Suppressor macrophage (primary cell): Measurements from ENCODE around the gene STAB2.

Source experiments
- DNase-seq, 4 experiments: peaks; one replicate each; pipeline ENCODE4 v3.0.0-alpha.2; 2020 to 2022

Gene STAB2

GRCh38 chr12:103654816-103655215 is 67.7 kb downstream of the STAB2 start:
- no peak for DNase-seq

- DNase-seq: no peak
Observed at GRCh38 chr12:103656291-103656690, 69.2 kb downstream of the STAB2 start.

DNA sequence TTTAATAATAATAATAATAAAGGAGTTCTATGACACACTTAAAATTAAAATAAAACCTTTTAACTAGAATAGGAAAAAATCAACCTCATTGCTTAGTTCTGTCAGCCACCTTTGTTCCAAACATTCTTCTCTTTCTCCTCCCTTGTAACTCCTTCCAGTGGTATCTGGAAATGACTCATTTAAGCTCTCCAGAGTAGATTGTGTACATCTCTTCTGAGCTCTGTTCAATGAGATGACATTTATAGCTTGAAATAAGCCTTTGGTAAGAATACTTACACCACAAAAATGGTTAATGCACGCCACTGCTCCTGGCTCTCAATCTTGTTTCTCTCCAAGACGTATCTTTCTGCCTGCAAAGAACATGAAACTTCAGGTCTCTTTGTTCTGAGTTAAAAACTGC is 70.3 kb downstream of the STAB2 start:
- no peak for DNase-seq

DNA sequence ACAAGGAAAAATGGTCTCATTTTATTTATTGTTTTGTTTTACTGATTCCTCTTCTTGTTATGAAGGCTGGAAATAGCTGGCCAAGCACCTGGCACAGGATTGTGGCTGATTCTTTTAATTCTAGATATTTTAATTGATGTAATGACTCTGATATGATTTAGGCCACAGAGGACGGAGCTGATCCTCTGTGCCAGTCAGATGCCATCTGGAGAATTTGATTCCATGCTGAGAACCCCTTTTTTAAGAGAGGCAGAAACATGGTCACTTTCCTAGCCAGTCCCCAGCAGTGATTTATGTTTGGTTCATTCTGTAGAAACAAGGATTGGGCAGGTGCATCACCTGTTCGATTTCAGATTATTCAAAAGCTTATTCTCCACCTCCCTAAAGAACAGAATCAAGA is 77.6 kb downstream of the STAB2 start:
- no peak for DNase-seq

DNA sequence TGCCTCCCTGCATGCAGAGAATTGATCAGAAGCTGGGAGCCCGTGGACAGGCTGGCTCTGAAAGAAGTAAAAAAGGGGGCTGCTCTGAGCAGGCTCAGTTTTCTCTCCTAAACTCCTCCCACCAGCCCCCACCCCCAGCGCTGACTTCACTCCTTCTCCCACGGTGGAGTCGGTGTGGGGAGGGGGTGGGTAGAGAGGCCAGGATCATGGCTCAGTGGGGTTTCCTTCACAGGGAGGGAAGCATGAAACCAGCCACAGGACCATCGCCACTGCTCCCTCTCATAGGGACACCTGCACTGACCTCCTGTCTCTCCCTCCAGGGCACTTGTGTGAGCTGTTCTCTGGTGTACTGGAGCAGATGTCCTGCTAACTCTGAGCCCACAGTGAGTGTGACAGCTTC is 78.9 kb downstream of the STAB2 start:
- no peak for DNase-seq

- DNase-seq: no peak
Observed at GRCh38 chr12:103667125-103667524, 80.1 kb downstream of the STAB2 start.

DNA sequence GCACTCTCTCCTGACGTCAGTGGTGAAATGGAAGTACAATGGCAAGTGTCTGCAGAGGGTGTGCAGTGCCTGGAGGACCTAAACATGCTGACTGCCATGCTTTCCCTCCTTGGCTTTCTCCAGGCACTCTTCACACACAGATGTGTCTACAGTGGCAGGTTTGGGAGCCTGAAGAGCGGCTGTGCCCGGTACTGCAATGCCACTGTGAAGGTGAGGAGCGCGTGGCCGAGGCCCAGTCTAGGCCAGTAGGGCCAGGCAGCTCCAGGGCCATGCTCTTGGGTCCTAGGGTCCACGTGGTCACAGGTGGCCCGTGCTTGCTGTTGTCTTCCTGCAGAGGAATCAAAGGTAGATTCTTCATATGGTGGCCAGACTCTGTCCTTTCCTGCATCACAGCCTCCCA is 81.4 kb downstream of the STAB2 start:
- no peak for DNase-seq

- no peak for DNase-seq
Observed at GRCh38 chr12:103671367-103671766, 84.3 kb downstream of the STAB2 start.

DNA sequence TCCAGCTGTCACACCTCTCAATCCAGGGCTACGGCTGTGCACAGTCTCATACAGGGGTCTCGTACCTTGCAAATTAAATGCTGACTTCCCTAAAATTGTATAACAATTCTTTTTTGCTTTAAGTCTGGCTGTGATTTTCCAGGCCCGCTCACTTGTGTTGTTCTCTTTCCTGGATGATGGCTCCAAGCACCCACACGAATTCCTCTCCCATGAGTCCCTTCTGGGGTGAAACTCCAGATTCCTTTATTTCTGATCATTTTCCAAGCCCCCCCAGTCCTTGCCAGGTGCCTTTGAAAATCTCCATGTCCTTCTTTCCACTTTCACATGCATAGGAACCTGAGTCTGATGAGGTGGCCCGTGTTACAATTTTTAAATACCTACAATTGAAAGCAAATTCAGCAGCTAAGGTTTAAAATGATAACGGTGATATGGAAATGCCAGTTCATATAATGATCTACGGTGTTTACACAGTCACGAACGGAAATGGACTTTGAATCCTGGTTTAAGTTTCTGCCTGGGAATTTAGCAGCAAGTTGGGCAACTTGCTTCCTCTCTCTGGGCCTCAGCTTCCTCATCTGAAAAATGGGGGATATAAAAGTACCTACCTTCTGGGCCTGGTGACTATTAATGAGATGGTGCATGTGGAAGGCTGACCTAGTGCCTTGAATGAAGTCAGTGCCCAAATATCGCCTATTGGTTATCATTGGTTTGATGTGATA is 85.5 kb downstream of the STAB2 start:
- DNase-seq: no peak

DNA sequence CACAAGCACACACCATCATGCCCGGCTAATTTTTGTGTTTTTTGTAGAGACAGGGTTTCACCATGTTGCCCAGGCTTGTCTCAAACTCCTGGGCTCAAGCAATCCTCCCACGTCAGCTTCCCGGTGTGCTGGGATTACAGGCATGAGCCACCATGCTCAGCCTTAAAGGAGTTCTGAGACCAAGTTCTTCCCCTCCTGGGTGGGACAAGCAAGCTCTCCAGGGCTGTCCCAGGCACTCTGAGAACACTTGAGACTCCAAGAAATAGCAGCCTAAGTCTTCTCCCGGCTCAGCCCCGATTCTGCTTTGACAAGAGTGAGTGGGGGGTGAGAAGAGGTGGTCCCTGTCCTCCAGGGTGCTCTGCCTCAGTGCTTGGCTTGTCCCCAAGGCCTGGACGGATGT is 86.4 kb downstream of the STAB2 start:
- no peak for DNase-seq

- DNase-seq: no peak
Observed at GRCh38 chr12:103673891-103674375, 86.9 kb downstream of the STAB2 start.

DNA sequence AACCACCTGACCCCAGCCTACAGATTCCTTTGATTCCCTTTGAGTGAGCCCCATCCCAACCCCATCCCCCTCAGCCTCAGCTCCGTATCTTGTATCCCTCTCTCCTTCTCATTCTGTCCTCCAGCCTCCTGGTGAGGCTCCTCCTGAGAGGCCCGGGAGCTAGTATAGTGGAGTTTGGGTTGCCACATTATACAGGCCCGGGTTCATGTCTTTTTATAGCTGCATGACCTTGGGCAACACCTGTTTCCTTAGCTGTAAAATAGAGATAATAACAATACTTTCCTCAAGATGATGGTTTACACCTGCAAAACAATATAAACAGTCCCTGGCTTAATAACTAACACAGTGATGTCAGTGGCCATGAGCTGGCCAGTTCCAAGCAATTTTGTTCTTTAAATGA is 89.8 kb downstream of the STAB2 start:
- DNase-seq: no peak

DNA sequence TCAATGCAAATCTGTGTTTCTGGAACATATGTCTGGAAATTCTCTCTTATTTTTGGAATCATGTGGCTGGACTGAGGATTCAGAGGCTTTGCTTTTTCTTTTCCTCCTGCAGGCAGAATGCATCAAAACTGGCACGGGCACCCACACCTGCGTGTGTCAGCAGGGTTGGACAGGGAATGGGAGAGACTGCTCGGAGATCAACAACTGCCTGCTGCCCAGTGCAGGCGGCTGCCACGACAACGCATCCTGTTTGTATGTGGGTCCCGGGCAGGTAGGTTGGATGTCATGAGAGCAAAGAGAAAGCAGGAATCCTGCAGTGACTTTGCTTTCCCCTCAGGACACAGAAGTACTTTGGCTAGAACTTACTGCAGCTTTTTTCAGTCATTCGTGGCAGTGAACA is 90.3 kb downstream of the STAB2 start:
- DNase-seq: no peak

GRCh38 chr12:103677905-103678304 is 90.8 kb downstream of the STAB2 start:
- no peak for DNase-seq

GRCh38 chr12:103679421-103680170 is 92.5 kb downstream of the STAB2 start:
- no peak for DNase-seq

DNA sequence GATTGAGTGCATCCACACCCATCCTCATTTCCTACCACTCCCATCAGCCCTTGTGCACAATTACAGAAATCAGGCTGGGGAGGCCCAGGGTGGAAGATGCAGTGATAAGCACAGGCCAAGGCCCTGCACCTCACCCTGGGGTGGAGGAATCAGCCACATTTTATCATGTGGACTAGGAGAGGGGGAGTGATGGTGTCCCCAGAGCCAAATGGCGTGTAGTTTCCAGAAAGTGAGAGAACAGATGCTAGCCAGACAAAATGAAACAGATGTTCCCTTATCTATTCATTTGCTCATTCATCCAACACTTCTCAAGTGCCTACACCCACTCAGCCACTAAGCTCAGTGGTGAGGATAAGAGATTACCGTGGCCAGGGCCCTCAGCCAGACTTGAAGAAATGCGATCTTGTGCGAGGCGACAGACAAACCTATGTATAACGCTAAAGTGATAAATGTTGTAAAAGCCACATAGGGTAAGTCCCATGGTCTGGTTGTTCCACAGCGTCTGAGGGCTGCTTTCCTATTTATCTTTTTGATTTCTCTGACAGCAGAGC is 93.6 kb downstream of the STAB2 start:
- DNase-seq: no peak

GRCh38 chr12:103686026-103686425 is 99.0 kb downstream of the STAB2 start:
- no peak for DNase-seq

DNA sequence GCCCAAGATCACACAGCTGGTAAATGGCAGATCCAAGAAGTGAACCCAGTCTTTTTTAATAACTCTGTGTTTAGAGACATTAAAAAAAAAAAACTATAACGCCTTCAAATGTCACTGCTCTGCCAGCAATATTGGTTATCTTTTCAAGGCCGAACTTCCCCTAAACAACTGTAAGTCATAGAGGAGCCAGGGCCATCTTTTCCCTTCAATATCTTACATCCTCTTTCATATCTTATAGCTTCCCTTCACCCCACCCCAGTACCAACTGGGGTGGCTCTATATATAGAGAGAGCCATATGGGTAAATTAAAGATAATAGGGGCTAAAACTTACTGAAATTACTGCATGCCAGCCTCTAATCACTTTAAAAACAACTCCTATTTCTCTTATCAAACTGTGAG is 100.2 kb downstream of the STAB2 start:
- DNase-seq: peak in 1 of 4 experiments; percentile 43

DNA sequence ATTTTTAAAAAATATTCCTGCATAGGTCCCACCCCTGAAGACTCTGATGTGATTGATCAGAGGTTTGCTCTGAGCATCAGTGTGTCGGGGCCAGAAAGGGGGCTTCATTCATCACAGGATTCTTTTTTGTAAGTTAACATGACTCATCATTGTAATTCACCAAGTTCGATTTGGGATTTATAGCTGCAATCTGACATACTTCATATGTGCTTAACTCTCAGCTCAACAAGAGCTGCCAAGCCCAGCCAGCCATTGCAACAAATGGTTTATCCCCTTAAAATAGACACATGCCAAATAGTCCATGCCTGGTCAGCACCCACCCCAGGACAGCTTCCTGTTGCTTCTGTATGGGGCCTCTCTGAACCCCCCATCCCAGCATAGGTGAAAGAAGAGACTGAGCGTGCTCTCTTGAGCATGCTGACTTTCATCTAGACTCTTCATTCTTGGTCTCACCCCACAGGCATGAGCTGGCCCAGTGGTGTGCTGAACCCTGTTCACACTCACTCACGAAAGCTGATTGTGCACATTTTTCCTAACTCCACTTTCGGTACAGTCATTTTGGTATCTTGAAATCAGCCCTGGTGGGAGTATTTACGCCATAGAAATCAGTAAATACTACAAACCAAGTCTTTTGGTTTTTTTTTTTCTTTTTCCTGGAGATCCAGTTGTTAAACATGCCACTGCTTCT is 101.4 kb downstream of the STAB2 start:
- DNase-seq: no peak

GRCh38 chr12:103690426-103690825 is 103.4 kb downstream of the STAB2 start:
- DNase-seq: no peak

DNA sequence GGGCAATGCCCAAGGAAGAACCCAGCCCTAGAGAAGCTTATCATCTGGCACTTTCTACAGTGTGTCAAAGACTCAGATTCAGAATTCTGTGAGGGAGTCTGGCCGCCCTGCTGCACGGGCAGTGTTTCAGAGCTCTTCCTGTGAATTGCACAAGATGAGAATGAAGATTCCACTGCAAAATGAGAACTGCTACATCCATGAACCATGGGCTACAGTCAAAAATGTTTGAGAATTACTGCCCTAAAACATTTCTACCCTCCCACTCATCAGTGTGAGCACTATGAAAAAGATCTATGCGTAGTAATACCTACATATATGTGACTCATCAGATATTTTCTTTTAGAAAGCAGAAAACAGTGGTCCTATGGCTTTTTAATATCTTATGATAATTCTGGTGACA is 104.0 kb downstream of the STAB2 start:
- peak in 2 of 4 experiments; percentile 7 to 27 for DNase-seq

- DNase-seq: peak in 2 of 4 experiments; percentile 5 to 6
Observed at GRCh38 chr12:103696101-103696500, 109.0 kb downstream of the STAB2 start.
